GM18907 (cell line): ENCODE results near the gene PPP1R27.

ENCODE experiments used
- ATAC-seq: cut with Tn5 transposase; IDR thresholded peaks from one replicate; pipeline ENCODE4 v1.9.1; 2021; ENCODE audit warnings: mild to moderate bottlenecking, moderate library complexity; ENCODE audit not compliant: unreplicated experiment

The PPP1R27 gene

DNA sequence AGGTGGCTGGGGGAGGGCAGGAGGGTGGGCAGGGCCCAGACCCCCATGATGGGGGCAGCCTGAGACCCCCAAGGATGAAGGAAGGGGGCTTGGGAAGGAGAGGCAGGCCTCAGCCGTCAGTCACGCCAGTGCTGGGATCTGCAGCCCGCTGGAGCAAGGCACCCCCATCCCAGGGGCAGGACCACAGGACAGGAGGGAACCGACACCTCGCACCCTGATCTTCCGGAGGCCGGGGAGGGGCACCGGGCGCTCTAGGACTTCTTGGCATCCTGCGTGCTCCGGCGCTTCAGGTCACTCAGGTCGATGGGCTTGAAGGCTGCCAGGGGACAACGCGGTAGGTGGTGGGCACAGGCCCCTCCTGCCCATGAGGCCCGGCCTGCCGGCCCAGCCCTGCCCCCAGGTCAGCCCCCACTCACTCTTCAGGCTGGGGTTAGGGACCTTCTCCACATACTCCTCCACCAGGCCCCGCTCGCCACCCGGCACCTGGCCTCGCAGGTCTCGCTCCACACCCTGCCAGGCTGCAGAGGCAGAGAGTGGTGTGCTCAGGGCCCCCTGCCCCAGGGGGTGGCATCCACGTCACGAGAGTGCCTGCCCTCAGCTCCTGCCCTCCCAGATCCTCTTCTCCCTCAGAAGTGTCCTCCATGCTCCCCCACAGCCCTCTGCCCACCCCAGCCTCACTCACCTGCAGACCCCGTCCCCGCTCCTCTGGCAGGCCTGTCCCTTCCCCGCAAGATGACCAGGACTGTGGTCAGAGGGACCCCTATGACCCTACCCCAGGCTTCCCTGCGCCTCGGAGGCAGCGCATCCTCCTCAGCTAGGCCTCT is 11.6 kb downstream of the PPP1R27 start:
- no peak for ATAC-seq

DNA sequence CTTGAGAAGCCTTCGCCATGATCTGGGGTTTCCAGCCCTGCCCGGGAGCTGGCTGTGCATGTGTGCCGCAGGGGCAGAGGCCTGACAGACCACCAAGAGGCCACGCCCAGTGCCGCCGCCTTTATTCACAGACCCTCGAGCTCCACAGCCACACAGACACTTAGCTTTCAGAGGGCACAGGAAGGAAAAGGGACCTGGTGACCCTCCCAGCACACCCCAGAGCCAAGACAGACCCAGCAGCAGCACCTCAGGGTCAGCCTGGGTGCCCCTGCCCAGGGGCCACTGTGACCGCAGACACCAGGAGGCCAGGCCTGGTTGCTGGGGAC is 12.6 kb downstream of the PPP1R27 start:
- no peak for ATAC-seq

DNA sequence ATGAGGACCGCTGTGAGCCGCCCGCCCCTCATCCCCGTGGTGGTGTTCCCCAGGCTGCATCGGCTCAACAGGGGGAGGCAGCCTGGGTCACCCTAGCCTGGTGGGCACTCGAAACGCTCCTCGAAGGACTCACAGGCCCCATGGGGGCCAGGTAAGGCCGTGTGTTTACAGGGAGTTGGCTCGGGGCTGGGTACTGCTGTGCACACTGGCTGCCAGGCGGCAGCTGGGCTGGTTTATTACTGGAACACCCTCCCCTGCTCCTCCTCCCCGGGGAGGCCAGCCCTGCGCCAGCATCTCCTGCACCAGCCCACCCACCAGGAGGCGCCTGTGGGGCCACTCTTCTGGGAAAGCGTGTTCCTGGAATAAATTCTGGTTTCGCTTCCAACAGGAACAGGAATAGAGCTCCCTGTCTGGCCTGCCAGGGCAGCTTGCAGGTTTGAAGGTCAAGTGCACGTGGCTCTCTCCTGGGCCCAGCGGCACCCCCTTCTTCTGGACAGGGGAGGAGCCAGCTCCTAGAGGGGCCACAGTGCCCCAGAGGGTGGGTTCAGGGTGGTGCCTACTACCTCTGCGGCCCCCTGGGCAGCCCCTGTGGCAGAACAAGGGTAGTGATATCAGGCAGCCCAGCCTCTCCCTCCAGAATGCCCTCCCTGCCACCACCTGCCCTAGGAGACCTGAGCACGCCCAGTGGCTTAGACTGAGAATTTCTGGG is 13.1 kb downstream of the PPP1R27 start:
- no peak for ATAC-seq

DNA sequence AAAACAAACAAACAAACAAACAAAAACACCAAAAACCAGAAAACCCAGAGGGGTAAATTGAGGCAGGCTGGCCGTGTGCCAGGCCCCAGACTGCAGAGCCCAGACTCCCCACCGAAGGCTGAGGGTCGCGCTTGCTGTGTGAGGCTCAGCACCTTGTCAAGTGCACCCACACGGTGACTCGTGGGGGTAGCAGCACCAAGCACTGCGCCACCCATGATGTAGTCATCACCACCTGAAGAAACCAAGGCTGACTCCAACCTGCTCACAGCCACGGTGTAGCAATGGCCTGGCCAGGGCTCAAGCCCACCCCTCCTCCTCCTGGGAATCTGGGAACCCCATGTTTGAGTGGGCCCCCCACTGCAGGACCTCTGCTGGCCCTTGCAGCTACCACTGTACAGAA is 13.7 kb downstream of the PPP1R27 start:
- ATAC-seq, result no peak

DNA sequence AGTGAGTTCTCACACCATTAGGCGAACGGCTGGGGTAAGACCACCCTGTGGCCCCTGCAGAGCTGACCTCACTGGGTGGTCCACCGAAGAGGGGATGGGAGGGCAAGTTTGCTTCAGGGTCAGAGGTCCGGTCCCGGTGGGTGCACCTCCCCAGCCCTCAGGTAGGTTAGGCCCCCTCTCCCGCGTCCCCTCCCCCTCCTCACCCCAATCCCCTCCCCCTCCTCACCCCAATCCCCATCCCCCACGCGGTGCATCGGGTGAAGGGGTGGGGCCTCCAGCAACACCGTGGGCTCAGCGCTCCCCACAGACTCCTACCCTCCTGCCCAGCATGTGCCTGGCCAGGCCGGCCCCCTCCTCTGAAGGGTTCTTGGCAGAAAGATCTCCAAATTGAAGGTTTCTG is 15.1 kb downstream of the PPP1R27 start:
- ATAC-seq, result no peak

DNA sequence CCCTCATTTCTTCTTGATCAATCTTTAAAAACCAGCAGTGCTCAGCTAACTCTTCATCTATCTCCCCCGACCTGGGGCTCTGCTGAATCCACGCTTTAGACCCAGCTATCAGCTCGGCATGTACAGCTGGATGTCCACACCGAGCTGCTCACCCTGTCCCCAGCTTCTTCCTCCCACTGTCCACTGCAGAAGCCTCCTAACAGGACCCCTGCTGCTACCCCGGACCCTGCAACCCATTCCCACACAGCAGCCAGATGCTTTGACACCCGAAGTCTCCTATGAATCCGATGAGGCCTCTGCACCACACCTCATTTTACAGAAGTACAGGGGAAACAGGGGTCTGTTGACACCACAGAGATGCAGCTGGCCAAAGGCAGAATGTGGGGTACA is 17.1 kb downstream of the PPP1R27 start:
- ATAC-seq, result no peak

DNA sequence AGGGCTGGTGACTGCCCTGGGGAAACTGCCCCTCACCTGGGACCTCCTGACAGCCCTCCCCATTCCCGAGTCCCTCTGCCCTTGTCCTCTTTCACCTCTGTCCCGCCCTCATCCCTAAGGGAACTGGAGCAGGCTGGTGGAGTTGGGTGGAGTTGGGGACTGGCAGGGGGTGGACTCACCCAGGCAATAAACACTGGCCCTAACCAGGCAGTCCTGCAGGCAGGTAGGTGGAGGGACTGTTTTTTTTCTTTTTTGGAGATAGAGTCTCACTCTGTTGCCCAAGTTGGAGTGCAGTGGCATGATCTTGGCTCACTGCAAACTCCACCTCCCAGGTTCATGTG is 19.2 kb downstream of the PPP1R27 start:
- no peak for ATAC-seq

DNA sequence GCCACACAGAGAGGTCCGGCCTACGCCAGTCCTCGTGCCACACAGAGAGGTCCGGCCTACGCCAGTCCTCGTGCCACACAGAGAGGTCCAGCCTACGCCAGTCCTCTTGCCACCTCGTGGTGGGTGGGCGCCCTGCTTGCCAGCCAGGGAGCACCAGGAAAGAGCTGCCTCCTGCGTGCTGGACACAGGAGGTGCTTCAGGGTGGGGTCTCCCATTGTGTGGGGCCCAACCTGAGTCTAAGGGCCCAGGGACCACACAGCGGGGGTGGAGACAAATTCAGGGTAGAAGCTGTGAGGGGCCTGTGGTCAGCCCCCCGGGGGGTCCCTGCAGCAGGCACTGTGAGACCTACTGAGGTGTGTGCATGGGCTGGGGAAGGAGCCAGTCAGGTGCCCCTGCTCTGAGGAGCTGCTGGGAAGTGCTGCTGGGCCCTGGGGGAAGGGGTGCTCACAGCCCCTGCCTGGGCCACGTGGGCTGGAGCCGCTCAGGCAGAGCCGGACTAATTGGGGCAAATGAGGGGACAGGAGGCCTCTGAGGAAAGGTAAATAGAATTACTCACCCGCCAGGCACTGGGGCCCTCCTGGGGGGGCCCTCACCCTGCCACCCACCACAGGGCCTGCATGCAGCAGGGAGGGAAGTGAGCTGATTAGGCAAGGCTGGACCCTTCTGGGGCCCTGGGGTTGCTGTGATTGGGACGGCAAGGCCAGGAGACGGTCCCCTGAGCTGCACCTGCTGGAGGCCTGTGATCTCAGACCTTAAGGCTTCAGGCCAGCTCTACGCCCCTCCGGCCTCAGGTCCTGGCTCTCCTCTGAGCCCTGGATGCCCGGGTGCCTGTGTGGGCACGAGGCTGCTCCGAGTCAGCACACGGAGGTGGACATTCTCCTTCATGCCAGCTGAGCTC is 19.9 kb downstream of the PPP1R27 start:
- ATAC-seq, result no peak

DNA sequence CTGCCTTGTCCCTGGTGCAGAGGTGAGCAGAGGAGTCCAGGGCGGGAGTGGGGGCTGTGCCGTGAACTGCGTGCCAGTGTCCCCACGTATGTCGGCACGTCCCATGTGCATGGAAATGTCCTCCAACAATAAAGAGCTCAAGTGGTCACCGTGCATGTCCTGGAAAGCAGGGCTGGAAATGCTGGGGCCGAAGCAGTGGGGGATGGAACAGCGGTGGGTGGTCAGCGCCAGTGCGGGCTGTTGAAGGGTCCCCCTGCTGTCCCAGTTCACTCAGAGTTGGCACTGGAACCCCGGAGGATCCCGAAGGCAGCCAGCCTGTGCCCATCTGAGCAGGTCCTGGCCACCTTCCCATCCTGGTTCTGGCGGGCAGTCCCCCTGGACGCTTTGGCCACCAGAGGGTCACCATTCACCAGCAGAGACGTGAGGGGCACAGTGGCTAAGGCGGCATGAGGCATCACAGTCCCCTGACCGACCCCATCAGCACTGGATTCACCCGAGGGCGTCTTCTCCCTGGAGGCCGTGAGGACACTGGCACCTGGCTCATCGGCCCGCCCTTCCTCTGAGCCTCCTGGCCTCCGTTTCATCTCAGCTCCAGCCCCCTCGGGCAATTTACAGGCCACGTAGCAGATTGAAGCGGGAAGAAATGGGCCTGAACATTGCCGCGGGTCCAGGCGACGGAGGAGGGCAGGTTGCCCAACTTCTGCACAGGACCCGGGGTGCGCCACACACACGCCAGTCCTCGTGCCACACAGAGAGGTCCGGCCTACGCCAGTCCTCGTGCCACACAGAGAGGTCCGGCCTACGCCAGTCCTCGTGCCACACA is 20.8 kb downstream of the PPP1R27 start:
- ATAC-seq, result no peak

DNA sequence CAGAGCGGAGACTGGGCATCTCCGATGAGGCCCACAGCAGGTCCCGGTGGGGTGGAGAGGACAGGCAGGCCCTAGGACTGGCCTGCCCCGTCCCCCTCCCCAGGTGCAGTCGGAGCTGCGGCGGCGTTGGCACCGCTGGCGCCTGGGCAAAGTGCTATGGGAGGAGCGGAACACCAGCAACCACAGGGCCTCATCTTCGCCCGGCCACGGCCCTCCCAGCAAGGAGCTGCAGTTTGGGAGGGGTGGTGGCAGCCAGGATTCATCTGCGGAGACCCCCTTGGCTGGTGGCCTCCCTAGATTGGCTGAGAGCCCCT is 21.5 kb downstream of the PPP1R27 start:
- ATAC-seq, result no peak

DNA sequence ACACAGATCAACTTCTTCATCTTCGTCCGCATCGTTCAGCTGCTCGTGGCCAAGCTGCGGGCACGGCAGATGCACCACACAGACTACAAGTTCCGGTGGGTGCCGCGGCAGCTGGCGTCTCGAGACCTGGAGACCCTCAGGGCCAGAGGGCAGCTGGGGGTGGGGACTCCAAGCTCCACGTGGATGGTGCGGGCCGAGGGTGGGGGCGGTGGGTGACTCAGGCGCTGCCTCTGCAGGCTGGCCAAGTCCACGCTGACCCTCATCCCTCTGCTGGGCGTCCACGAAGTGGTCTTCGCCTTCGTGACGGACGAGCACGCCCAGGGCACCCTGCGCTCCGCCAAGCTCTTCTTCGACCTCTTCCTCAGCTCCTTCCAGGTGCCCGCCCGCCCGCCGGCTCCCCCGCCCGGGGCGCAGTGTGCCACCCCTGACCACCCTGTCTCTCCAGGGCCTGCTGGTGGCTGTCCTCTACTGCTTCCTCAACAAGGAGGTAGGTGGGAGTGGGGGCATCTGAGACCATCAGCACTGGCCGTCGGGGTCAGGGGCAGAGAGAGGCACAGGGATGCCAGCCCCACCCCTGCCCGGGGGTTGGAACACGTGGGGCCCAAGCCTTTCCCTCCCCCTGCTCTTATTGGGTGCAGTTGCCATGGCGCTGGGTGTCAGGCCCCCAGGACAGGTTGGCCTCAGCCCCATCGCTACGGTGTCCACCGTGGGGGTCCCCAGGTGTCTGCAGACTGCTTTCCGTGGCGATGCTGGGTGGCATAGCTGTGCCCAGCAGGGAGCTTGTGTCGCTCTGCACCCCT is 22.1 kb downstream of the PPP1R27 start:
- ATAC-seq, result no peak

DNA sequence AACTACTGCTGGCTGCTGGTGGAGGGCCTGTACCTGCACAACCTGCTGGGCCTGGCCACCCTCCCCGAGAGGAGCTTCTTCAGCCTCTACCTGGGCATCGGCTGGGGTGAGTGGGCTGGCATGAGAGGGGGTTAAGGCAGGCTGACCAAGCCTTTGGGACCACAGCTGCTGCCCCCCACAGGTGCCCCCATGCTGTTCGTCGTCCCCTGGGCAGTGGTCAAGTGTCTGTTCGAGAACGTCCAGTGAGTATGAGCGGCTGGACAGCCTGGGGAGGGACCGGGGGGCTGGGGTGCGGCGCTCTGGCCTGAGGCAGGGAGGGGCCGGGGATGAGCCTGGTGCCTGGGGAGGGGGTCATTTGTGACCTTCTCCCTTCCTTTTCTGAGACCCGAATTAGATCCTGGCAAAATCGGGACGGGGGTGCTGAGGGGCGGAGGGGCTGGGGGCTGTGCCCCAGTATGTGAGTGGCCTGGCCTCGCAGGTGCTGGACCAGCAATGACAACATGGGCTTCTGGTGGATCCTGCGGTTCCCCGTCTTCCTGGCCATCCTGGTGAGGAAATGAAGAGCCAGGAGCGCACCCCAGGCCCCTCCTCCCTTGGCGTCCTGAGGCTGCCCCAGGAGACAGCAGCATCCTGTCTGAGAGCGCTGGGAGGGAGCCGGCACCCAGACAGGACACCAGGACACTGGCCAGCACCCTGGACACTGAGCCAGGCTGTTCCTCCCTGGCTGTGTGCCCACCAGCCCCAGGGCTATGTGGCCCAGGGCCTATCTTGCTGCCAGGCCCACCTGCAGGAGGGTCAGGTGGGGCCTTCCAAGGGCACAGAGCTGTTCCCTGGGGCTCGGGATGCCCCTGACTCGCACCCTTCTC is 22.9 kb downstream of the PPP1R27 start:
- ATAC-seq, result no peak

DNA sequence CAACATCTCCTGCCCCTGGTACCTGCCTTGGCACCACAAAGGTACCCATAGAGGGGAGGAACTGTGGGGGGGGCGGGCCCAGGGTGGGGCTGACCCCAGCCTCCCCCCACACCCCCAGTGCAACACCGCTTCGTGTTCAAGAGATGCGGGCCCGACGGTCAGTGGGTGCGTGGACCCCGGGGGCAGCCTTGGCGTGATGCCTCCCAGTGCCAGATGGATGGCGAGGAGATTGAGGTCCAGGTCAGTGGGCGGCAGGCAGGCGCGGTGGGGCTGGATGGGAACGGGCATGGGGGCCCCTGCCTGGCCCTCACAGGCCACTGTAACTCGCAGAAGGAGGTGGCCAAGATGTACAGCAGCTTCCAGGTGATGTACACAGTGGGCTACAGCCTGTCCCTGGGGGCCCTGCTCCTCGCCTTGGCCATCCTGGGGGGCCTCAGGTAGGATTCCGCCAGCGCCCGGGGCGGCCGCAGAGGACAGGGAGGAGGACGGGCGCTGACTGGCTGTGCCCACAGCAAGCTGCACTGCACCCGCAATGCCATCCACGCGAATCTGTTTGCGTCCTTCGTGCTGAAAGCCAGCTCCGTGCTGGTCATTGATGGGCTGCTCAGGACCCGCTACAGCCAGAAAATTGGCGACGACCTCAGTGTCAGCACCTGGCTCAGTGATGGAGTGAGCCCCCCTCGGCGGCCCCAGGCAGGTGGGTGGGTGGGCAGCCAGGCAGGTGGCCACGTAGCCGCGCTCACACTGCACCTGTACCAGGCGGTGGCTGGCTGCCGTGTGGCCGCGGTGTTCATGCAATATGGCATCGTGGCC is 23.8 kb downstream of the PPP1R27 start:
- no peak for ATAC-seq

DNA sequence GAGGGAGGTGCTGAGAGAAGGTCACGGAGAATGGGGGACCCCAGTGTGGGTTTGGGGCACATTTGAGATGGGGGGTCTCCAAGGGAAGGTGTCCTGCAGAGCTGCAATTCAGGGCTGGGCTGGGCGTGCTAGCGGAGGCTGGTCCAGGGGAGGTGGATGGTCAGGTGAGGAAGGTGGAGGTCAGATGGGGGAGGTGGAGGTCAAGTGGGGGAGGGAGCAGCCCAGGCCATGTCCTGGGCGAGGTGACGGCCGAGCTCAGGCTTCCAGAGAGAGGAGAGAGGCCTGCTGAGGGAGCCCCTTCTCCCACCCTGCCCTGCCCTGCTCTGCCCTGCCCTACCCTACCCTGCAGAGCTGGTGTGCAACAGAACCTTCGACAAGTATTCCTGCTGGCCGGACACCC is 24.4 kb downstream of the PPP1R27 start:
- ATAC-seq, result no peak

DNA sequence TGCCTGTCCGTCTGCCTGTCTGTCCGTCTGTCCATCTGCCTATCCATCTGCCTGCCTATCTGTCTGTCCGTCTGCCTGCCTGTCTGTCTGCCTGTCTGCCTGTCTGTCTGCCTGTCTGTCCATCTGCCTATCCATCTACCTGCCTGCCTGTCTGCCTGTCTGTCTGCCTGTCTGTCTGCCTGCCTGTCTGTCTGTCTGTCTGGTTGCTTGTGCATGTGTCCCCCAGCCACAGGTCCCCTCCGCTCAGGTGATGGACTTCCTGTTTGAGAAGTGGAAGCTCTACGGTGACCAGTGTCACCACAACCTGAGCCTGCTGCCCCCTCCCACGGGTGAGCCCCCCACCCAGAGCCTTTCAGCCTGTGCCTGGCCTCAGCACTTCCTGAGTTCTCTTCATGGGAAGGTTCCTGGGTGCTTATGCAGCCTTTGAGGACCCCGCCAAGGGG is 25.3 kb downstream of the PPP1R27 start:
- ATAC-seq, result no peak

DNA sequence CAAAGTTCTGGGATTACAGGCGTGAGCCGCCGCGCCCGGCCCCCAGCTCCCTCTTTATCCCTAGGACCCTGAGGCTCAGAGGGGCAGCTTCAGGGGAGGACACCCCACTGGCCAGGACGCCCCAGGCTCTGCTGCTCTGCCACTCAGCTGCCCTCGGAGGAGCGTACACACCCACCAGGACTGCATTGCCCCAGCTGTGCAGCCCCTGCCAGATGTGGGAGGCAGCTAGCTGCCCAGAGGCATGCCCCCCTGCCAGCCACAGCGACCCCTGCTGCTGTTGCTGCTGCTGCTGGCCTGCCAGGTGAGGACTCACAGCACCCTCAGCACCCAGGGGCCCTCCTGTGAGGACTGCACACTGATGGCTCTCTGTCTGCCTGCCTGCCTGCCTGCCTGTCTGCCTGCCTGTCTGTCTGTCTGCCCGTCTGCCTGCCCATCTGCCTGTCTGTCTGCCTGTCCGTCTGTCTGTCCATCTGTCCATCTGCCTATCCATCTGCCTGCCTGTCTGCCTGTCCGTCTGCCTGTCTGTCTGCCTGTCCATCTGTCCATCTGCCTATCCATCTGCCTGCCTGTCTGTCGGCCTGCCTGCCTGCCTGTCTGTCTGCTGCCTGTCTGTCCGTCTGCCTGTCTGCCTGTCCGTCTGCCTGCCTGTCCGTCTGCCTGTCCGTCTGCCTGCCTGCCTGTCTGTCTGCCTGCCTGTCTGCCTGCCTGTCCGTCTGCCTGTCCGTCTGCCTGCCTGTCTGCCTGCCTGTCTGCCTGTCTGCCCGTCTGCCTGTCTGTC is 25.9 kb downstream of the PPP1R27 start:
- no peak for ATAC-seq

DNA sequence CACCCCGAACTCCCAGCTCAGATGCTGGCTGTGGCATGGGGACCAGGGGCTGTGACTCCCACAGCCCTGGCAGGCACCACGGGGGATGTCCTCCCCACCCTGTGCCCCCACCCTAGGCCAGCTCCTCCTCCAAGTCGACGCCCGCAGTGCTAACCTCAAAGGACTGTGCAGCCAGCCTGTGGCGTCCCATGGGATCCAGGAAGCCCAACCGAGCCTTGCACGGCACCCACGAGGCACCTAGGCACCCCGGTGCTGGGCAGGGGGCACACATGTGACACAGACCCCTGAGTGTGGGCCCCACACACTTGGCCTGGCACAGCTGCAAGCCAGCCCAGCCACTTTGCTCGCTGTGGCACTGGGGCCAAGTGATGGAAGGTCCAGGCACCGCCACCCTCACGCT is 27.0 kb downstream of the PPP1R27 start:
- ATAC-seq, result no peak
